LNCaP clone FGC (cell line): Measurements from ENCODE around the gene CANT1.
A peak's percentile ranks its signal among the peaks of the same experiment; 100 is the strongest.

Source experiments
- DNase-seq: peaks from one replicate; pipeline ENCODE4 v3.0.0-alpha.2; 2011; ENCODE audit warnings: low read depth
- H3K4me3 ChIP-seq: 2 replicates; pipeline ENCODE4 v1.5.1; 2011; ENCODE audit warnings: mild to moderate bottlenecking, low read depth, low read length, control low read depth
- CTCF ChIP-seq: IDR thresholded peaks from 2 replicates; pipeline ENCODE4 v1.5.1; 2012; ENCODE audit warnings: mild to moderate bottlenecking; ENCODE audit not compliant: control insufficient read depth, insufficient read depth; ENCODE audit errors: extremely low read depth

The CANT1 gene

DNA sequence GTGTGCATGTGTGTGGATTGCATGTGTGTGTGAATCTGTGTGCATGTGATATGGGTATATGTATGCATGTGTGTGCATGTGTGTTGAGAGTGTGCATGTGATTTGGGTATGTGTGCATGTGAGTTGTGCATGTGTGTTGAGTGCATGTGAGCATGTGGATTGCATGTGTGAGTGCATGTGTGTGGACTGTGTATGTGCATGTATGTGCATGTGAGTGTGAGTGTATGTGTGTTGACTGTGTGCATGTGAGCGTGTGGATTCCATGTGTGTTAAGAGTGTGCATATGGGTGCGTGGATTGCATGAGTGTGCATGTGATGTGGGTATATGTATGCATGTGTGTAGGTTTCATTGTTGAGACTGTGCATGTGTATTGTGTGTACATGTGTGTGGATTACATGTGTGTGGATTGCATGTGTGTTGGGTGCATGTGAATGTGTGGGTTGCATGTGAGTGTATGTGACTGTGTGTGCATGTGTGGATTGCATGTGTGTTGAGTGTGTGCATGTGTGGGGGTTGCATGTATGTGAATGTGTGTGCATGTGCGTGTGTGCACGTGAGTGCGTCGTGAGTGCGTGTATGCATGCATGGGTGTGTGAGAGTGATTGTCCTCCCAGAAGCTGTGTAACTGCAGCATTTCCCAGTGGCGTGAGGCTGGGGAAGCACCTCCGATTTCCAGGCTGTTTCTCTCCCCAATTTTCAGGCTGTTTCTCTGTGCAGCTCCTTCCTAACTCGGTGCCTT, 33.8 kb upstream of the CANT1 start:
- DNase-seq: no peak
- no peak for TF ChIP-seq CTCF
- H3K4me3 ChIP-seq: no peak overlapping the region

DNA sequence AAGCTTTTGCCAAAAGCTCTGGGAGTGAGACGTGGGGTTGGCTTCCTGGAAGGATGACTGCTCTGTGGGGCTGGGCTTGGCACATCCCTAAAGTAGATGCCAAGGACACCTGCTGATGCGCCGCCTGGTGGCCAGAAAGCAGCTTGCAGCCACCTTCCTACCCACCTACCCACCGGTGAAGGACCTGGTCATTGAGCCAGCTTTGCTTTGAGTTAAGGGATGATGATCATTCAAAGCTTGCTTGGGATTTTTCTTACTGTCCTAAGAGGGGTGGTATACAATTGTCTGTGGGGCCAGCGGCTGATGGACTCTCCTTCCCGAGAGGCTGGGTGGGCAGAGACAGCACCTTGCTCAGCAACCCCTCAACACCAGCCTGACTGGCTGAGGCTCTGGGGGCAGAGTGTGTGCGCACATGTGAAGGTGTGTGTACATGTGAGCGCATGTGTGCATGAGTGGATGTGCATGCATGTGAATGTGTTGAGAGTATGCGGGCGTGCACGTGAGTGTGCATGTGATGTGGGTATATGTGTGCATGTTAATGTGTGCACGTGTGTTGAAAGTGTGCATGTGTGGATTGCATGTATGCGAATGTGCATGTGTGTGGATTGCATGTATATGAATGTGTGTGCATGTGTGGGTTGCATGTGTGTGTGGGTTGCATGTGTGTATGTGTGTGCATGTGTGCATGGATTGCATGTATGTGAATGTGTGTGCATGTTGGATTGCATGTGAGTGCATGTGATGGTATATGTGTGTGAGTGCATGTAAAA, 33.0 kb upstream of the CANT1 start:
- no peak for DNase-seq

DNA sequence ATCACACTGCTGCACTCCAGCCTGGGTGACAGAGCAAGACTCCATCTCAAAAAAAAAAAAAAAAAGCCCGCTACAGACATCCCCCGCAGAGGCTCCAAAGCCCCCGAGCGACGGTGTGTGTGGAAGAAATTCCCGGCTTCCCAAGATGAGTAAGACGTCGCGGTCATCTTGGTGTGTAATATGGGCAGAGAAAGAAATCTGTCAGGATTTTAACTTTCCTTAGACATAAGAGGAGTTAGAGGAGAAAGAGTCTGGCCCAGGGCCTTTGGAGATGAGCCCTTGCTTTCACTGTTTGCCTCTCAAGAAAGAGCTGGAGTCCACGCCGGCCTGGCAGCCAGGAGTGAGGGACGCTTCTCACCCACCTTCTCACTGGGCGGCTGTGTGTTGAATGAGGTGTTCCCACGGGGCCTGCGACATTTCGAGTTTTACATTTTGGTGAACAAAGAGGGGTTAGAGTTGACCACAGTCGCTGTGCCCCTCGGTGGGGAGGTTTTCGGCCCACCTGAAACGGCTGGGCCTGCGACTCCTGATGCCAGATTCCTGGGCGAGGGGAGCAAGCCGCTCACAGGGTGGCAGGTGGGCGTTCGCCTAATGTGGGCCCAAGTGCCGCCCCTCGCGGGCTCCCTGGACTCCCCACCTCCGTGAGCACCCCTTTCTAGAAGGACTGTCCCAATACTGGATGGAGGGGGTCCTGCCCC, 32.3 kb upstream of the CANT1 start:
- no peak for DNase-seq
- TF ChIP-seq CTCF: no peak

More for the DNA sequence above, 33.0 kb upstream of the CANT1 start:
- TF ChIP-seq CTCF: peak; percentile 98
- no peak overlapping the region for H3K4me3 ChIP-seq

DNA sequence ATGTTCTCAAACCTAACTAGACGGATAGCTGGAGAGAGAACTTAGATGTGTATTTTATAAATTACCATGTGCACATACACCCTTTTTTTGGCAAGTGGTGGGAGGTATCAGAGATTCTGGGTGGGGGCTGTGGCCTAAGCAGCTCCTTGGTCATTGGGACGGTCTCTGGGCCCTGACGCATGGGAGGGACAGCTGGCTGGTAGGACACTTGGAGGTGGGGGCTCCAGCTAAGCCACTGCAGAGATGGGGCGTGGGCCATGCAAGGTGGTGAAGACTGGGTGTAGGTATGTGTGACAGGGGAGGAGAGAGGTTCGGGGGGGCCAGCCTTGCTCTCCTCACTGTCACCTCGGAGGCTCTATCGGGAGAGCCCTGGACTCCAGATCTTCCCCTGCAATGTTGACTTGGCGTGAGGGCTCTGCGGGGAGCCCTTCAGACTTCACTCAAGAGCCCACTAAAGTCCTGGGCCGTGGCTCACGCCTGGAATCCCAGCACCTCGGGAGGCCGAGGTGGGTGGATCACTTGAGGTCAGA, 31.5 kb upstream of the CANT1 start:
- TF ChIP-seq CTCF: no peak
- DNase-seq: no peak
- H3K4me3 ChIP-seq: no peak overlapping the region

More for the DNA sequence above, 32.3 kb upstream of the CANT1 start:
- no peak overlapping the region for H3K4me3 ChIP-seq

DNA sequence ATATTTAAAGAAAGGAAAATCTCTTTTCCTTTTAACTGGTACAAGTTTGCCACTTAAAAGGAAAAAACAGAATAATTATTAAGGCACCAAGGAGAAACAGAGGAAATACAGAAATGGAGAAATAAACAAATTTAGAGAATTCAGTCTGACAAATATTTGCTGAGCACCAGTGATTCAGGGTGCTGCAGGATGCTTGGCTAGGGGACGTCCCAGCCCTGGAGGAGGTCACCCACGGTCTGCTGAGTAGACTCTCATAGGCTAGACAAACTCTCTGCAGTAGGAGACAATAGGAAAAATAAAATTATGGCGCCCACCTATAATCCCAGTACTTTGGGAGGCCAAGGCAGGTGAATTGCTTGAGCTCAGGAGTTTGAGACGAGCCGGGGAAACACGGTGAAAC, 30.3 kb upstream of the CANT1 start:
- no peak overlapping the region for H3K4me3 ChIP-seq
- DNase-seq: no peak
- no peak for TF ChIP-seq CTCF

- TF ChIP-seq CTCF: no peak
- no peak for DNase-seq
- H3K4me3 ChIP-seq: no peak overlapping the region
These were observed 29.6 kb upstream of the CANT1 start for GRCh38 chr17:79039171-79039570.
